Limb (tissue), 2 donors: ENCODE data around the gene PTPRCAP.

Source experiments
- DNase-seq, 2 donors: peaks; one replicate each; pipeline ENCODE4 v3.0.0-alpha.2; 2016; ENCODE audit errors: extremely low spot score in 2 of 2

PTPRCAP gene

GRCh38 chr11:67396587-67397389, 40.7 kb downstream of the PTPRCAP start:
- no peak for DNase-seq

GRCh38 chr11:67396259-67396581, 41.3 kb downstream of the PTPRCAP start:
- DNase-seq: no peak

GRCh38 chr11:67395555-67396258, 41.8 kb downstream of the PTPRCAP start:
- no peak for DNase-seq

- DNase-seq: no peak
Measured at GRCh38 chr11:67393990-67394389, 43.5 kb downstream of the PTPRCAP start.

GRCh38 chr11:67393437-67393836, 44.0 kb downstream of the PTPRCAP start:
- DNase-seq: no peak

GRCh38 chr11:67392183-67392715, 45.2 kb downstream of the PTPRCAP start:
- DNase-seq: no peak

- DNase-seq: peak; percentile 95 to 96
Measured at GRCh38 chr11:67391304-67392182, 45.9 kb downstream of the PTPRCAP start, which contains the start of gene RAD9A. Gene RAD9A, plus strand, starts transcription at chr11:67391986. Its CDS starts 59 bp downstream, at chr11:67392045.

GRCh38 chr11:67390947-67391303, 46.6 kb downstream of the PTPRCAP start:
- no peak for DNase-seq

- DNase-seq: no peak
Measured at GRCh38 chr11:67389477-67389876, 48.0 kb downstream of the PTPRCAP start.

GRCh38 chr11:67387518-67387917, 50.0 kb downstream of the PTPRCAP start:
- DNase-seq: no peak

GRCh38 chr11:67387069-67387468, 50.4 kb downstream of the PTPRCAP start:
- no peak for DNase-seq
